Stimulated activated CD8-positive, alpha-beta memory T cell treated with anti-CD3 and anti-CD28 coated beads, Interleukin-7, amount 100 ng/mL, for 24 hours (primary cell): ENCODE results near the gene DLGAP1.
A peak's percentile ranks its signal among the peaks of the same experiment; 100 is the strongest.
"Not testable (repeated sequence)": the region's sequence is repeated elsewhere in the genome, so short reads cannot be mapped to it uniquely, and the experiment has no call there.

Experiments used
- DNase-seq: peaks from one replicate; pipeline ENCODE4 v3.0.0-alpha.2; 2020; ENCODE audit warnings: low read depth

The DLGAP1 gene

DNA sequence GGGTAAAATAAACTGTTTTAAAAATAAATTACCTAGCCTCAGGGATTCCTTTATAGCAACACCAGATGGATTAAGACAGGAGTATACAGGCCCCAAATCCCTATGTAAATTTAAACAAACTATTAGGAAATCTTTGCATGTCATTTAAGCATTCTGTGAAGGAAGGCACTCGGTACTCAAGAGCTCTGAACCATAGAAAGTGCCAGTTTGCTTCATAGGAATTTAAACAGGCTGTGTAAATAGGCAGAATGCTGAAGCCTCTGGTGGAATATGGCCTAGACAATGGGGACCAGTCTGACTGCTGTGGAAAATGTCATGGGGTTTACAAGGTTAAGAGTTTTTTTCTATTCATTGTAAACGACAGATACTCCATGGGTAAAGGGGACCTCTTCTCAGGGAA is 377.4 kb downstream of the DLGAP1 start:
- DNase-seq, result no peak

DNA sequence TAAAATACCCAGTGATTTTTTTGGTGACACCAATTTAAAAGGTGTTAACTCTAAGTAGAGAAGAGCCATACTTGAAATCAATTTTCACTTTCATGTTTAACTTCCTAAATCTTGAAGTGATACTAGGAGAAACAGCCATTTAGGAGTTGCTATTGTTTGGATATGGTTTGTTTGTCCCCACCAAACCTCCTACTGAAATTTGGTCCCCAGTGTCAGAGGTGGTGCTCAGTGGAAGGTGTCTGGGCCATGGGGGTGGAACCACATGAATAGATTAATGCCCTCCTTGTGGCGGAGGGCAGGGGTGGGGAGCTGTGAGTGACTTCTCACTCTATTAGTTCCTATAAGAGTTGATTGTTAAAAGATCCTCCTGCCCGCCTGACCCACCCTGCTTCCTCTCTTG is 377.9 kb downstream of the DLGAP1 start:
- DNase-seq, result no peak

DNA sequence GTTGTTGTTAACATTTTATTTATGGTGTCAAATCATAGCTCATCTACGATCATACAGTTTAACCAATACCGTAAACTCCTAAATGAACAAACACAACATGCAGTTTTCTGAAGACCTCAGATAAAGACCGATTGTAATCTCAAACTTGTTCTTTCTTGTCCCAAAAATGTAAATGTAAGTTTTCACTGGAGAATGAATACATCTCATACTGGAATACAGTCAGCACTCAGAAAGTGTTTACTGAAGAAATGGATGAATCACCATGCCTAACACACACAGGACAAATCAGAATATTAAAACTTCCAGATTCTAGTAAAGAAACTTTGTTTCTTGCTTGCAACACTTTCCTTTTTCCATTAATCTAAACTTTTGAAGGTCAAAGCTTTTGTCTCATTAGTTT is 380.5 kb downstream of the DLGAP1 start:
- DNase-seq, result no peak

DNA sequence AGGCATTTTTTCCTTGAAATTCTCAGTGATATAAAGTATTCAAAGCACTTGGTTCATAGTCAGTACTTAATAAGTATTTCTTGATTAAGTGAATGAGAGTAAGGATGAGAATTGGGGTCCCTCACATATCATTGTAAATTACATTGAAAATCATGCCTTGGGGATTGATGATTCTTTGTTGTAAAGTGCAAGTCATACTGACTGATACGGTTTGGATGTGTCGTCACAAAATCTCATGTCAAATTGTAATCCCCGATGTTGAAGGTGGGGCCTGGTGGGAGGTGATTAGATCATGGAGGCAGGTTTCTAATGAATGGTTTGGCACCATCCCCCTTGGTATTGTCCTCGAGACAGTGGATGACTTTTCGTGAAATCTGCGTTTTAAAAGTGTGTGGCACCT is 385.9 kb downstream of the DLGAP1 start:
- DNase-seq, result no peak

DNA sequence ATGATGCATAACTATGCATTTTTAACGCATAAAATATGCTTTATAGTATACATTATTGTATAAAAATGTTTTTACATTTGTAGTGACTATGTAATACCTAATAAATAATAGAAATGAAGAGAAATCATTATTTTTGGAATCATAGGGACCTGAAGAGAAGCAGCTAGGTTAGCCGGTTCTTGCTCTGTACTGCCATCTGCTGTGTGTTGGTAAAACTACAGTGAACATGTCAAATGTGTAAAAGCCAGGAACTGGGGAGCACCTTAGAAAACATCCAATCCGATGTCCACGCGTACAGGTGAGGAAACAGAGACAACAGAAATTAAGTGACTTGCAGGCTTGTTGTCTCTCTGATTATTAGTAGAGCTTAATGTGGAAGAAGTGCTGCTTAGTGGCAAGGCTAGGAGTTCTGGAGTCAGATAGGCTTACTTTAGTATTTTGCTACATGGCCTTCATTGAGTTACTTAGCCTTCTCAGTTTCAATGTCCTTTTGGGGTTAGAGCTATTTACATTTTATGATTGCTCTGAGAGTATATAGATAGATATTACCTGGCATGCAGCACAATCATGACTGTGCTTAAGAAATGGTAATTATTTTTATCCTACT is 386.5 kb downstream of the DLGAP1 start:
- no peak for DNase-seq

DNA sequence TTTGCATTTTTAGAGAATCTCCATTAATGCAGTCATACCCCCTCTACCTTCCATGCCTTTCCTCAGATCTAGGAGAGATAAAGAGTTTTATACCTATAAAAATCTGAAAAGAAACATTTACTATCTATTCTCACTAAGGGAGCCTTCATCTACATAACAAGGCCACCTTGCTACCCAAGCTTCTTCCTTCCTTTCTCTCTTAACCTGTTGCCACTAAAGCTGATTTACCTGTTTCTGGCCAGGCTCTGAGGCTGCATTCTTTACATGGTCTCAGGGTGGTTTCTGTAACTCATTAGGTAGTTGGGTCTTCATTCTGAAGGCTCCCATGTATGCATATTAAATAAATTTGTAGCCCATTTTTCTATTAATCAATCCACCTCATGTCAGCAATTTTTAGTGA is 391.6 kb downstream of the DLGAP1 start:
- no peak for DNase-seq

DNA sequence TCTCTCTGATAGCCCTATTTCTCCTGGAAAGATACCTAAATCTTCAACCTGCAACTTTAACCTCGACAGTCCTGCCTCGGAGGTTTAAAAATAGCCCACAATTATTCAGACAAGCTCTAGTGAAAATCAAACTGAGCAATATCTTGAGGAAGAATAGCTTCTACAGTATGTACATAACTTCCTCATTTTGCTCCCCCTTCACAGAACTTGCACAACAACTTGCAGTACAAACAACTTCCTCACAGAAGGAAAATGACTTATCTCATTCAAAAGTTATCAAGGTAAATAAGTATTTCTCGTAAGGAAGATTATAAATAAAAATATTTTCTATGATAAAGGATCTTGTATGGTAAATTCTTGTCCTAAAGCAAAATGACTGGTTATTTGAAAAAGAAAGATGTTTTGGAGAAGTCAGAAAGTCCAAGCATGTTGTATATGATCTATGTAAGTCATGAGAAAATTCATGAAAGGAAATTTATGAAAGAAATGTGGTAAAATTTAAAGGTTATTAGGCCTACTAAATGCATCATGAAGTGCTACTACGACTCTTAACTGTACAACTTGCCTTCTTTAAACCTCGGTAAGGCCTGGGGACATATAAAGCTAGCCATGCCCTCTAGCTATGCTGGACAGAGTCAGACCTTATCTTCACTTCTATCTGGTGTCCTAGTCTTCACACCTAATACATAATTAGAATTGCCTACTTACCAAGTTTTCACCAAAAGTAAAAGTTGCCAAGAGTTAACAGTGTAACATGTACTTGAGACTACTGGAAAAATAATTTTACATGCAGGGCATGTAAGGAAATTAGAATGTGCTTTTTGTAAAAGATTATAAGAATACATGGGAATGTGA is 394.5 kb downstream of the DLGAP1 start:
- DNase-seq, result no peak

DNA sequence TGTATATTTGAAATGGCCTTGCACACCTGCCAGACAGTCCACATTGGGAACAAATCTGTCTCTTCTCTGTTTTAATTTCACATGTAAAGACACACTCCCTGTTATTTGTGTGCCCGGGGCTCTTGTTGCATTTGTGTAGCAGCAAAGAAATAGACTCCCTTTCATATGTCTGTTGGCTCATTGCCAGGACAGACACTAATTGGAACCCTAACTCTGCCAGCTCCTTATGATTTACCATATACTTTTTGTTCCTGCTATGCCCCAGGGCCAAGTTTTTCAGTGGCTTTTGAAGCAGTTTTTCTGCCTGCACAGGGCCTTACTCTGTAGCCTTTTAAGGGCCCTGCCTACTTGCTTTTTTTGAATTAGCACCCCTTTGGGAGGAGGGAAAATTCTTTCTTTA is 396.9 kb downstream of the DLGAP1 start:
- no peak for DNase-seq

DNA sequence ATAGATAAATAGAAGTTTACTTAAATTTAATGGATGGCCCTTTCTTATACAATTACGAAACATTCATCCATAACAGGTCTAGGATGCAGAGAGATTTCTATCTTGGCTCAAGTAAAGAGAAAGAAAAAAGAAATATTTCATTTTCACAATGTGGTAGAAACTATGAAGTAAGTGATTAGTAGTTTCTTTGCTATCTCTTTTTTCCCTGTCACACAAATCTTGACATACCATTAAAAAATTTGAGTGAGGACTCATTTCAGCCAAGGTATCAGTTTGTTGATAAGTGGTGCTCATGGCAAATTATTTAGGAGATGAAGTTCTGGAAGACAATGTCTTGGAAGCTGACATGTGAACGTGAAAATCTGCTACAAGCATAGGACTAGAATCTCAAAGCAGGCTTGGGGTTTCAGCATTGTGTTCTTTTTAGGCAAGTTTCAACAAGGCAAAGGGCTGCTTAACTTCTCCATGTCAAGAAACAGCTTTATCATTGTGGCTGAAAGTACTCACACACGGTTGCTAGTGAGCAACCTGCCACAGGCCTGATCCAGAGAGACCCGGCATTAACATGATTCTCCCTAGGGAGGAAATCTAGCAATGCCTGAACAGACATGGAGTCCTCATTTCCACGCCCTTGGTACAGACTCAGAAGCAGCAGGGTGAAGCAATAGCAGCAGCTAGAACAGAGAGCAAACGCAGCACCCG is 414.6 kb downstream of the DLGAP1 start:
- DNase-seq, result no peak

DNA sequence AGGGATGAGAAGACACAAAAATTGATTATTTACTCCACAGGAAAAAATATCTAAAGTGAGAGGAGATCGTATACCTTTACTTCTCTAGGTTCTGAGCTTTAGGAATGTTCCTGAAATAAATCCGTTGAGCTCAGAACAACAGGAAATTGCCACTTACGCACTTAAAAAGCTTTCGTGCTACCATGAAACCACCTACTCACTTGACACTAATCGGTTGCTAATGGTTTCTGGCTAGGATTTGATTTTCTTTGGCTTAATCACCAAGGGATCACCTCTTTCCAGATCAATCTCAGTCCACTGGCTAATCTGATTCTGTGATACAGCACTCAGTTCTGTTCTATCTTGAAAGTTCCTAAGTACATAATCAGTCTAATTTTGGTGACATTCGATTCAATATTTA is 419.6 kb downstream of the DLGAP1 start:
- DNase-seq, result no peak

DNA sequence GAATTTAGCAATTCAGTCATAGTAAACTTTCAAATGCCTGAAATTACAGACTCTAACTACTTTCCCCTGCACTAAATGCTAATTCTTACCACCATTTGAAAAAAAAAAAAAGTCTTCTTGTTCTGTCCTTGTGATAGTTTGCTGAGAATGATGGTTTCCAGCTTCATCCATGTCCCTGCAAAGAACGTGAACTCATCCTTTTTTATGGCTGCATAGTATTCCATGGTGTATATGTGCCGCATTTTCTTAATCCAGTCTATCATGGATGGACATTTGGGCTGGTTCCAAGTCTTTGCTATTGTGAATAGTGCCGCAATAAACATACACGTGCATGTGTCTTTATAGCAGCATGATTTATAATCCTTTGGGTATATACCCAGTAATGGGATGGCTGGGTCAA is 420.3 kb downstream of the DLGAP1 start:
- DNase-seq, result not testable (repeated sequence)

DNA sequence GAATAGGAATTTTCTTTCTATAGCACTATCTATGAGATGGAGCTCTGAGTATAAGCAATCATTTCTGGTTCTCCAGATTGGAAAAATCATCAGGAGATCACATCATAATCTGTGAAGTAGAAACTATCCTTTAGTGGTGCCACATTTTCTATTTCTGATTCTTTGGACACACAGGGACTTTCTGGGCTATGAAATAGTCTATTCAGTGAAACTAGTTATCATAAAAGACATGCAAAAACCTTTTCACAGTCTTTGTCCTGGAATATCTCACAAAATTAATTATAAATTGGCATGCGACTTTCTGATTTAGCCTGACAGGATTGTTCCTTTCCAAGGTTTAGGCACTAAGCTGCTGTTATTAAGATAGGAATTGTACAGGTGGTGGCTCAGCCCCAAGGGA is 428.6 kb downstream of the DLGAP1 start:
- no peak for DNase-seq

DNA sequence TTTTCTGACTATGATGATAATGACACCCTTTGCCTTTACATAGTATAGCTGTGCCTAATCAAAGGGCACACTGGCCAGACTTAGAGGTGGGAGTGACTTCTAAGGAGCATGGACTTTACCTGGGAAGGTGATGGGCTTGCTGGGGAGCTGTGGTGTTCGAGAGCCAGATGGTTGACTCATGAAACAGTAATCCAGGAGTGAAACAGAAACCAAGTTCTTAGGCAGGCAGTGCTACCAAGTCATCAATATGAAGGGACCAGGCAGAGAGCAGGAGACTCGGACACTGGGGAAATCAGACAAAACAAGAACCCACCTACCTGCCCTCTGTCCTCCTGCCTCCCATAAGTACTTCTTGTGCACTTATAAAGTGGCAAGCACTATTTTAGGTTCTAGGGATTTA is 430.4 kb downstream of the DLGAP1 start:
- no peak for DNase-seq

DNA sequence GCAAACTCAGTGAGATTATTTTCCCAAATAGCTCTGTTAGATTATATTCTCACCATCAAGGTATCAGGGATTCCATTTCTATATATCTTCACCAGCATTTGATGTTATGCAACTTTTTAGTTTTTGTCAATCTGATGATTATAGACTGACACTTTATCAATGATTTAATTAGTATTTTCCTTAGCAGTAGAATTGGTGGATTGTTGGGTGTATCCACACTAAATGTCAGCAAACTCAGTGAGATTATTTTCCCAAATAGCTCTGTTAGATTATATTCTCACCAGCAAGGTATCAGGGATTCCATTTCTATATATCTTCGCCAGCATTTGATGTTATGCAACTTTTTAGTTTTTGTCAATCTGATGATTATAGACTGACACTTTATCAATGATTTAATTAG is 432.4 kb downstream of the DLGAP1 start:
- DNase-seq, result not testable (repeated sequence)

DNA sequence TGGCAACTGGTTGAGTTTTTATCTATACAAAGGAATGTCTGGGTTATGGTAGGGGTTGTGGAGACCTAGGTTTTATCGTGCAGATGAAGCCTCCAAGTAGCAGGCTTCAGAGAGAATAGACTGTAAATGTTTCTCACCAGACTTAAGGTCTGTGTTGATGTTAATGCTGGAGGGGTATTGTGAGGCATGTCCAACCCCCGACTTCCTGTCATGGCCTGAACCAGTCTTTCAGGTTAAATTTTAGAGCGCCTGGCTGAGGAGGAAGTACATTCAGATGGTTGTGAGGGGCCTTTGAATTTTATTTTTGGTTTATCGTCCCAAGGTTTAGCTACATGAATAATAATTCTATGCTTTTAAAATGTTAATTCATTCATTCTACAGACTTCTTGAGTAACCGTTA is 435.1 kb downstream of the DLGAP1 start:
- no peak for DNase-seq

DNA sequence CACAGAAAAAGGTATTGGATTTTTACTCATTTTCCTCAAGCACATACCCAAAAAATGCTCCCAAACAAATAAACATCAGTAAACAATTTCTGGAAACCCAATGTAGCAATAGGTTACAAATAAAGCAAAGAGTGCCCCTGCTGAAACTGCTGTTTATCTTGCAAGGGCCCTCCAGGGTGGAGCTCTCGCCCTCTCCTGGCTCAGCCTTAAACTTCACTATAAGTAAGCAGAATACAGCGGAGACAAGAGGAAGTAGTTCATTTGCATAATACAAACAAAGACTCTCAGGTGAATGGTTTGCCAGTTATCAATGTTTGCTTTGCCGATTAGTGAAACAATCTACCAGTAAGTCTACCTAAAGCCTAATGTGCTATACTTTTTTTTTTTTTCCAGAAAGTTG is 437.6 kb downstream of the DLGAP1 start:
- no peak for DNase-seq

DNA sequence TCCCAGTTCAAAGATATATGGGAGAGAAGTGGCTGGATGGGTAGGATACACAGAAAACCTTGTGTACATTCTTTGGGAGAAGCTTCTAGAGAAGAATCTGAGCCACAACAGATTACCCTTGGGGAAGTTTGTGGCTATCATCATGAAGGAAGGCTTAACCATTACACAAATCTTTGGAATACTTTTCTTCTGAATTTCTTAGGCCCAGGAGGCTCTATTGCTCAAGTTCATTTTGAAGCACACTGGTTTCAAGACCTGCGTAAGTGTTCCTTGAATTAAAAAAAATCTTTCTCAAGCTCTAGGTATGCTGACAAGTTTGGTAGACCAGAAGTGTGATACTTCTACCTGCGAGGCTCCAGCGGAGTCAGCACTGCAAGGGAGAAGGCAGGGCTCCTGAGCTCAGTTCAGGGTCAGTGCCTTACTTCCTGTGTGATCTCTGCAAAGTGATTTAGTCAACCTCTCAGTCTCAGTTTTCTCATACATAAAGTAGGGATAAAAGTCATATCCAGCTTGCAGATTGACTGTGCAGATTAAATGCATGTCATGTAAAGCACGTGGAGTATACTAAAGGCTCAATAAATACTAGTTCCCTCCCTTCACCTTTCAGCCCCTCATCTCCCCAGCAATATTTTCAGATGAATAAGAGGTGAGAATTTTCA is 438.6 kb downstream of the DLGAP1 start:
- no peak for DNase-seq

DNA sequence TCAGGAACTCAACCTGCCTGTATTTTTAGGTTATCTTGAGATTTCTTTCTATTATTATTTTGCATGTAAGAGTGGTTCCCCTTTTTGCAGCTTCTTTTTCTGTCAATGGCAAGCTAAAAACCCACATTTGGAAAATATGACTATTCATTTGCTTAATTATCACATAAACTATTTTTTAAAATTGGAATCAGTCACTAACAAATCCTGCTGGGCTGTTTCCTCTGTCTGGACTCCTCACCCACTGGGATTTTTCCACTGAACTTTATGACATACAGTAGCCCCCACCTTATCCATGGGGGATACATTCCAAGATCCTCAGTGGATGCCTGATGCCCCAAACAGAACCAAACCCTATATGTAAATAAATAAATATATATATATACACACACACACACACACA is 447.3 kb downstream of the DLGAP1 start:
- no peak for DNase-seq

DNA sequence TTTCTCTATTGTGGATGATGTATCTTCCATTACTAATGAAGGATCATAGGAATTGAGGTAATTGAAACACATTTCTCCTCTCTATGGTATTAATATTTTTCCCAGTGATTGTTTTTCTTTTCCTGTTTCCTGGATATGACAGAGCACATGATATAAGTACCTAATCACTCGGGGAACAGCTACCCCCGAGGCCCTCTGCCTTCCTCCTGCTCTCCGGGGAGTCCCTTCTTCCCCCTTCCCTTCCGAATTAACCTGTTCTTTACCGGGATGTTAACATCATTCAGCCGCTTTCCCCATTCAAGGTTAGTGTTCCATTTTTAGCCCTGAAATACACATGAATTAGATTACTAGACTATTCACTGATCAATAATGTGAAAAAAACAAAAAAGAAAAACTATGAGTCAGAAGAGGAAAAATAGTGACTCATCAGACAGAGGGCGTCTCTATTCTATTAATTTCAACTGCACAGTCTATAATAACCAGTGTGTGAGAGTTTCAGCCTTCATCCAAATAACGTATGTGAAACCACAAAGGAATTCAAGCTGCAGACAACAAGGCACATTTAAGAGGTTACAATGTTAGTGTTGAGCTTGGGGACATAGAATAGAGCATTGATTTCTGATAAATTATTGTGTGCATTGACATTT is 450.8 kb downstream of the DLGAP1 start:
- DNase-seq, result no peak

DNA sequence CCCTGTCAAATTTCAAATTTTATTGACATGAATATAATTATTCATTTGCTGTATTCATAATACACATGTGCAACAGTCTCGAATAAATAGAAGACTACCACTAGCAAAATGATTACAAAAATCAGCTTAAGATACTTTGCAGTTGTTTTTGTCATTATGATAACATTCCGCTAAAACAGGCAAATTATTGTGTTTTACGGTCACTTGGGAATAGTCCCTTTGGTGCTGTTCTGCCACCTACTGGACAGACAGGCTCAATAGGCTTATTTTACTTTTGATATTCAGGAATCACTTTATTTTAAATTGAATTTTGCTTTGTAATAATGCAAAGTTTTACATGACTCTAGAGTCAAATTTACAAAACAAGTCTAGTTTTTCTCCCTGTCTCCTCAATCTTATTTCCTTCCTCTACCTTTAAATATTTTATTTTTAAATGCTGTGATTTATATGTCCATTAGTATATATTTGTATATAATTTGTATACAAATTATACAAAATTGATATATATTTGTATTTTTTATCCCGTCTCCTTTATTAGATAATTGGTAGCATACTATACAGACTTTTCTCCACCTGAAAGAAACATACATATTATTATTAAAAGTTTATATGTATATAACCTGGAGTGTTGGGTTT is 456.3 kb downstream of the DLGAP1 start:
- no peak for DNase-seq

DNA sequence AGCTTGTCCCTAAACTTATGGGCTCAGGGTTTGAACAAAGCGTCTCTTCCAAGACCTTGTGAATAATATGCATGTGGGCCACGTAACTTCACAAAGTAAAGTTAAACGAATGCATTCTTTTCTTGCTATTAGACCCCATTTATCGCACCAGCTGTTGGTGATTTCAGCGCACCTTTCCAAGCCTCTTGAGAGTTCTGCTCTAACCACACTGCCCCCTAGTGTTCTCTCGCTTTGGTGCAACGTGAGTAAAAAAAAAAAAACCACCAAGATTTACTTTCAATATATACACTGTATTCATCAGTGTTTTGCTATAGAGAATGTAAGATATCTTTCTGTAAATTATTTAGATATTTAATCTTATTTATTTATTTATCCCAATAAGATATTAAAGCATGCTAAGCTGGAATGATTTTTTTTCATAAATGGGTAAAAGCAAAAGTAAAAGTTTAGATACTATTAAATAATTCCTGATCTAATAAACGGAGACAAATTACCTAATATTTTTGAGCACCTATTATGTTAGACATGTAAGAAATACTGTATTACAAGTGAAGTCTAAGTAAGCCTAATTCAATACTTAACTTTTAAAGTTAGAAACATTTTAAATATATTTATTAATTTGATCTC is 459.5 kb downstream of the DLGAP1 start:
- DNase-seq, result peak; percentile 4
